Fibroblast of villous mesenchyme (primary cell): Measurements from ENCODE around the gene ITGB4. TPM values are rescaled to one million over a fixed set of nuclear protein-coding genes. Genes with fewer than 3 reads are reported as not detected.

Experiments used
- DNase-seq: peaks from one replicate; pipeline ENCODE4 v3.0.0-alpha.2; 2010; ENCODE audit warnings: low read depth
- H3K4me3 ChIP-seq: 2 replicates; pipeline ENCODE4 v1.5.1; 2011; ENCODE audit warnings: low read depth, mild to moderate bottlenecking, low read length
- CTCF ChIP-seq: IDR thresholded peaks from 2 replicates; pipeline ENCODE4 v1.5.1; 2012; ENCODE audit warnings: low read depth, mild to moderate bottlenecking, low read length; ENCODE audit not compliant: insufficient read depth
- total RNA-seq: library from RNA; depleted of rRNA; stranded (reverse); fragments of >200 nt; gene quantifications from 2 replicates; pipeline ENCODE4 v1.2.3, GENCODE V29; 2012

The ITGB4 gene
- 0.32 and 1.3 TPM in 2 replicates for total RNA-seq

- TF ChIP-seq CTCF: no peak
- peak within 1 kb of the TSS; percentile 41 for H3K4me3 ChIP-seq
- DNase-seq: no peak
Observed at GRCh38 chr17:75720656-75721462, at the start of gene ITGB4. Gene ITGB4 (plus strand): TSS chr17:75721459. CDS start chr17:75724704, 3,245 bp downstream.

DNA sequence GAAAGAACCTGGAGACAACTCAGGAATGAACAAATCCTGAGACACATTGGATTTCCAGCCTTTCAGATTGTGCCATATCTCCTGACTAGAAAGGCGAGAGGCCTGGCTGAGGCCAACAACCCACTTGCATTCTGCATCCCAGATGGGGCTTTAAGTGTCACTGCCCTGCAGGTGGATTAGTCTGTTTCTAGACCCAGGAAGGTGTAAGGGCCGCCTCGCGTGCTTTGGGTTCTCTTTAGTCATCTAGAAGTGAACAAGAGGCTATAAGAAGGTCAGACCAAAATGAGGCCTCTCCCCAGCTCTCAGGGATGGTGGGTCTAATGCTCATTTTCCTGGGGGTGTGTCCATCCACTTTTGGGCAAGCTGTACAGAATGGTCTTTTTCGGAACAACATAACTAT is 49.2 kb upstream of the ITGB4 start:
- TF ChIP-seq CTCF: no peak
- H3K4me3 ChIP-seq: no peak overlapping the region
- no peak for DNase-seq

- DNase-seq: no peak
- no peak overlapping the region for H3K4me3 ChIP-seq
- no peak for TF ChIP-seq CTCF
Observed at GRCh38 chr17:75673487-75673886, 47.8 kb upstream of the ITGB4 start.

- no peak for TF ChIP-seq CTCF
- no peak for DNase-seq
- H3K4me3 ChIP-seq: no peak overlapping the region
Observed at GRCh38 chr17:75676461-75676860, 44.8 kb upstream of the ITGB4 start.

DNA sequence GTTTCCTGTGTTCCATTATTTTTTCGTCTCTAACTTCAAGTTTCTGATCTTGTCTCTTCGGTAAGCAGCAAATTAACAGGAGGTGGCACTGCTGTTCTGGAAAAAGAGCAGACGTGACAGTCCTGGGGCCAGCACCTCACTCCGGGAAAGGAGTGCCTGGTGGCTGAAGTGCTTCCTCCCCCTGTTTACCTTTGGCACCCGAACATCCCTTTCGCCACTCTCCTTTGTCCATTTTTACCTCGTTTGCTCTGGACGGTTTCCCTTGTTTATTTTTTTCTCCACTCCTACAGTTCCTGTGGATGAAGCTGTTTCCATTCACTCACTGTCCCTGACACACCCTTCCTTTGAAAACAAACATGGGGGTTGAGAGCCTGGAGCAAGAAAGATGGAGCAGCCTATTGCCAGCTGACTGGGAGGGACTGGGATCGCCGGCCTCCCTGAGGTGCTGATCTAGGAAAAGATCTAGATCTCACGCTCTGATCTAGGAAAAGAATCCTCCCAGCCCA is 41.5 kb upstream of the ITGB4 start:
- H3K4me3 ChIP-seq: no peak overlapping the region
- TF ChIP-seq CTCF: peak; percentile 11
- peak; percentile 56 for DNase-seq

DNA sequence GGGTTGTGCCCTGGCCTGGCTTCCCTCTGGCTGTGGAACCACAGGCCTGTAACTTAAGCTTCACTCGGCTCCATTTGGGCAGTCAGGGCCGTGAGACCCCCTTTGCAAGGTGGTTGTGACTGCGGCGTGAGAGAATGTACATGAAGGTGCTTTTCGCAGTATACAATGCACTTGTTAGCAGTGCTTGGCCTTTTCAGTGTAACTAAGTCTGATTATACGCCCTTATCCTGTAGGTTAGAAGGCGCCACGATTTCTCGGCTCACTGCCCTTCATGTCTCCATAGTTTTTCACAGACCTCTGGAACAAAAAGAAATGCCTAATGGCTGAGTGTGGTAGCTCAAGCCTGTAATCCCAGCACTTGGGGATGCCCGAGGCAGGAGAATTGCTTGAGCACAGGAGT is 40.8 kb upstream of the ITGB4 start:
- no peak for TF ChIP-seq CTCF
- no peak overlapping the region for H3K4me3 ChIP-seq
- no peak for DNase-seq
